ENCODE measurements around the gene TRIO.

The TRIO gene

DNA sequence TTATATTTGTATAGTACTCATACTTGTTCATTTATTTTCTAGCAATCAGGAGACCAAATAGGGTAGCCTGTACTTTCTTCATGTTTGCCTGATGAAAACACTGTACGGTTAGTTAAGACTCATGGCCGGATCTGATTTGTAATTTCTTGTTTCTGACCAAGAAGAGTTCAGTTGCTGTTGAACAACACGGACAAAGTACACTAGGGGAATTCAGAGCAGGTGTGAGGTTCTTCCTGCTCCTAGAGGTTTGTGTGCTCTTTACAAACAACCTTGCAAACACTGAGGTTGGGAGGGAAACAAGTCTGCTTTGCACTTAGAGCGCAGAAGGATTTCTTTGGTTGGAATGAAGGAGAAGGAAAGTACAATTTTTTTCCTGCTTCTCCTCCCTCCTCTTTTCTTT, 69.7 kb downstream of the TRIO start:
- no peak for DNase-seq

- no peak for DNase-seq
Measured at GRCh38 chr5:14213253-14213652, 70.1 kb downstream of the TRIO start.

DNA sequence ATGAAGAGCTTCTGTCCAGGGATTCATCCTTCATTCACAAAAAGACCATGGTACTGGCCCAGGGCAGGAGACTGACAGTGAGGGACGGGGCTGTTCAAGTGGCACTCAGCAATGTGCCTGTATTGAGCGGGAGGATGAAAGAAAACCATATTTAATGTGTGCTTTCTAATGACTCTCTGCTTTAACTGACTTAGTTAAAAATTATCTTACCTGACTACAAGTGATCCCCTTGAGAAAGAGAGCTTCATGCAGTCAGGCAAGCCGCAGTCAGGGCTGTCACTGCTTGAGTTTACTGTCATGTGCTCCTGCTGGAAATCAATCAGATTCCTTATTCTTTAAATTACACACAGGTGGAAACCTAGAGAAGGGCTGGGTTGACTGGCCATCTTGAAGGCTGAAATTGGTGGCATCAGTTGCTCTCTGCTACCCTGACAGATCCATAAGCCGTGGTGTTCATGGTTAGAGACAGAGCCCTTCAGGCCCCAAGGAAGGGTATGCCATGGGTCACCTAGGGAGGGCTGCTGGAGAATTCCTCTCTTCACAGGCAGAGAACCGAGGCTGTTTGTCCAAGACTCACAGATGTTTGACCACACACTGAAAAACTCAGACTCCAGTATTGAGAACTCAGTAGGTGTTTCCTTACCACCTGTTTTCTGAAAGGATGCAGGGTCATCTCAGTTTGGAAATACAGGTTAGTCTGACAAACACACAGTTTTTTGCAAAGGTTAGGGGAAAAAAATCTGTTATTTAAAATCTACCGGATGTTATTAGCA, 70.9 kb downstream of the TRIO start:
- DNase-seq = no peak

GRCh38 chr5:14215901-14216300, 72.8 kb downstream of the TRIO start:
- no peak for DNase-seq

DNA sequence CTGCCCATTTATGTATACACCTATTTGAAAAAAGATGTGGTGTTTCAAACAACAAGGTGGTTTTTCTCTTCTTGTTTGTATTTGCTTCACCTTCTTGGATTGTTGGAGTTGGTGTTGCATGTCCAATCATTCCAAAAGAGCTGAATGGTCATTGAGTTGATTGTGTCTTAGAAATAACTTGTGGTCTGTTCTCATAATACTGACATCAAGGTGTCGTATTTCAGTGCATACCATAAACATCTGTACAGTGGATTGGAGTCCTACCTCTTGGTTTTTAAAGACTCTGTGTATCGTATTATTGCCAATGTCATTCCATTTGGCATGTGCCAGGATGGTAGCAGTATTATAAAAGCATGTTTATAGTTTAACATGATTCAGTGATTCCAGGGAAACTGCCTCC, 73.2 kb downstream of the TRIO start:
- no peak for DNase-seq

- no peak for DNase-seq
Measured at GRCh38 chr5:14216902-14217301, 73.8 kb downstream of the TRIO start.

- no peak for DNase-seq
Measured at GRCh38 chr5:14217587-14217986, 74.4 kb downstream of the TRIO start.

GRCh38 chr5:14218011-14218410, 74.9 kb downstream of the TRIO start:
- DNase-seq = no peak

DNA sequence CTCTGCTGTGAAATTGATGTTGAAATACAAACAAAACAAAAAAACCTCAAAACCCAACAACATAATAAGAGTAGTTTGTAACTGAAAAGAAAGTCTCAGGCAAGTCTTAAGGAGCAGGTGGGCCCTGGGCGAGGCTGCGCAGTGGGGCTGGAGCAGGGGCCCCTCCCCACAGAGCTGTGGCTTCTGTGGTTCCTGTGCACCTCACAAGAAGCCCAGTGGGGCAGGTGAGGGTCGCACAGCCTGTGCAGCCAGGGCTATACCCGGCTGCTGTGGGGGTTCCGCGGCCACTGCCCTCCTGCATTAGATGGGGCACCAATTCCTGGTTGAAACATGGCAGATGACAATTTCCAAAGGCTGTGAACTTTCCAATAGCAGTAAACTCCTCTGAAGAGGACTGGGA, 75.3 kb downstream of the TRIO start:
- no peak for DNase-seq

GRCh38 chr5:14218897-14219573, 75.9 kb downstream of the TRIO start:
- no peak for DNase-seq

DNA sequence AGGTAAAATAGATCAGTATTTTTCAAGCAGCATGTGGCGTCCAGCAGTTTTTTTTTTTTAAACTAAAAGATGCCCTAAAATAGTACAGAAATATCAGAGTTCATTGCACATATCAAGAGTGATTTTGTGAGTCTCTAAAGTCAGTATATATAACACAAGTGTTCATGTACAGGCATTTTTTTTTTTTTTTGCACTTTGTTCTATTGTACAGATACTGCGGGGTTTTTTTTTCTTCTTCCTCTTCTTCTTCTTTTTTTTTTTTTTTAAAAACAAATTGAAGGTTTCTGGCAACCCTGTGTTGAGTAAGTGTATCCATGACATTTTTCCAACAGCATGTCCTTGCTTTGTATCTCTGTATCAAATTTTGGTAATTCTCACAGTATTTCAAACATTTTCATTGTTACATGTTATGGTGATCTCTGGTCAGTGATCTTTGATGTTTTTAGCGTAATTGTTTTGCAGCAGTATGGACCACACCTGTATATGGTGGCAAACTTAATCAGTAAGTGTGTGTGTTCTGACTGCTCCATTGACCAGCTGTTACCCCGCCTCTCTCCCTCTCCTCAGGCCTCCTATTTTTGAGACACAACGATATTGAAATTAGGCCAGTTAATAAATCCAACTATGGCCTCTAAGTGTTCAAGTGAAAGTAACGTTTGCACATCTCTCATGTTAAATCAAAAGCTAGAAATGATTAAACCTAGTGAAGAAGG, 76.8 kb downstream of the TRIO start:
- DNase-seq = no peak

- no peak for DNase-seq
Measured at GRCh38 chr5:14220642-14221041, 77.5 kb downstream of the TRIO start.

- no peak for DNase-seq
Measured at GRCh38 chr5:14221732-14222131, 78.6 kb downstream of the TRIO start.

GRCh38 chr5:14222206-14222605, 79.1 kb downstream of the TRIO start:
- DNase-seq = no peak

DNA sequence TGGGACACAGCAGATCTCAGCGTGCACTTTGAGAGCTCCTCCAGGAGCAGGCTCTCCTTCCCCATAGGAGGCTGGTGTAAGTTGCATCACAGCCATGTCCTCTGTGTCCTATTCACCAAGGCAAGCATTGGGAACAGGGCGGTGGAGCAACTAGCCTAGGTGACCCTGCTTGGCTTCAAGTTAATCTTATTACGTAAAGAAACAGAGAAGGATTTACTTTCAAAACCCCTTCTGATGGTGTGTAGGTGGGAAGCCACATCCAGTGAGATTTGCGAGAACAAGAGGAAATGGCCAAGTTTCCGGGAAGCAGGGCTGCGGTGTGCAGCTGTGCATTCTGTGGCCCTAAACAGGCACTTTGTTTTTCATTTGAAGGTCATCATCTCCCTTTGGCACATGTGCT, 80.2 kb downstream of the TRIO start:
- no peak for DNase-seq

- no peak for DNase-seq
Measured at GRCh38 chr5:14225173-14225834, 82.2 kb downstream of the TRIO start.

GRCh38 chr5:14226149-14226548, 83.0 kb downstream of the TRIO start:
- DNase-seq = no peak

DNA sequence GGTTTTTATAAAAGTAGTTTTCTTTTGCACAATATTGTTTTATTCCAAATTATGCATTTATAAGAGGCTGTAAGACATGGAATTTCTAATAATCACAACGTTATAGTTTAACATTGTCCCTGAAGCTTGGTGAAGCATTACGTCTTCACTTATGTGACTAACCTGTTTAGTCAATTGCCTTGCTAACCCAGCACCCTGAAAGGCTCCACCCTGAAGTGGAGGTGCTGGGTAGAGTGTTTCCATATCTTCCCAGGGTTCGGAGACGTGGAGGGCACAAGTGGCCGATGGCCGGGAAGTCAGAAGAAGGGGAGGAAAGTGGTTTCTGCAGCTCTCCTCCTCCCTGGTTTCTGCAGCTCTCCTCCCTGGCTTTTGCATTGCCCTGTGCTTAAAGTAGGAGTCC, 83.4 kb downstream of the TRIO start:
- DNase-seq = no peak

DNA sequence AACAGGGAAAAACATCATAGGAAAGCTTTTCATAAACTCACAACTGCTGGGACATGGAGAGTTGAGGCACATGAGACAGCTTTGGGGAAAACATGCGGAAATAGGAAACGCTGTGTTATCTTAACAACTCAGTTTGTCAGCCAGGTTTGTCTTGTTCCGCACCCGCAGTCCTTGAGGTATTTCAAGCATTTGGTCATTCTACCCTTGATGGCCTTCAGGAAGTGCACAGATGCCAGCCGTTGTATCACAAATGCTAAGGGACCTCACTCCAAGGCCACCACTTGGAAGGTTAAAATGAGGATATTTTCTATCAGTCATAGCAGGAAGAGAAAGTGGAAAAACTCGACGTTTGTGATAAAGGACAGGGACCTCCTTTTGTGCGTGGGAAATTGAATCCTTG, 83.8 kb downstream of the TRIO start:
- DNase-seq = no peak

DNA sequence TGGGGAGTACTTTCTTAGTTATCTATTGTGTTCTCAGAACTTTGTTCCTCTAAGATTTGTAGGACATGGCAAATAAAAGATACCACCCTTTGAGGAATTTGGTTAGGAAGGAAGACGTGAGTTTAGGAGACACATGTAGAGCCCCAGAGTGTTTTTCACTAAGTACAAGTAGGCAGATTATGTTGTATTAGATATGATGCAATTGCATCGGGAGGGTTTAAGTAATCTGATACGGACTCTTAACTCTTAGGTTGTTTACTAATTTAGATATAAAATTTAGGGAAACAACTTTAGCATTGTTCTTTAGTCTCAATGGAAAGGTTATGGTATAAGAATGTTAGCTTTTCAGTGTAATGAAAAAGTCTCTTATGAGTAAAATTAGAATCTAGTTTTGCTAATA, 84.4 kb downstream of the TRIO start:
- DNase-seq = no peak

DNA sequence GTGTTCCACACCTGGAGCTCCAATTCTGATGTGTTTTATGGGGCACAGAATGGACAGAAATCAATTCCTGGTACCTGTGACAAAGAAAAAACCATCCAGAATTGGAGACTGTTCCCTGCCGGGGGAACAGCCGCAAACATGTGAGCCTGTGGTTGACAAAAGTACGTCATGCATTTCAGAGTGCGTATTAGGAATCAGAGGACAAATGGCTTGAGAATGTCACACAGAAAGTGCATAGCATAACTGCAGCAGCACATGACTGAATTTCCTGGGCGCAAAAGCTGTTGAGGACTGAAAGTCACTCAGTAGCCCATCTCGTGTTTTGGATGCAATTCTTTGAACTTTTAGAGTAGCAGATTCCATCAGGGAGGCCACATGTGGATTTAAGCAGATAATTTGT, 85.1 kb downstream of the TRIO start:
- no peak for DNase-seq

DNA sequence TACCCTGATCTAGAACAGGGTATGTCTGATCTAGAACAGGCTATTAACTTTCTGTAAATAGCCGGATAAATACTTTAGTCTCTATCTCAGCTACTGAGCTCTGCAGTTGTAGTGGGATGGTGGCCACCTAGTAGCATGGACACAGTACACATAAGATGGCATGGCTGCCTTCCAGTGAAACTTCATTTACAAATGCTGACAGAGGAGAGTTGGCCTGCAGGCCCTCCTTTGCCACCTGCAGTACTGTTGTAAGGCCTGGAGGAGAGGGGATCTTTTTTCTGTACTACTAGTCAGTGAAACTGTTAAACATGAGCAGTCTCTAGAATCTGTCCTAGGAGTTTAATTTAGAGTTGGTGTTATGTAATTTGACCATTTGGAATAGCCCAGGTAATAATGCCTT, 86.0 kb downstream of the TRIO start:
- DNase-seq = no peak

- no peak for DNase-seq
Measured at GRCh38 chr5:14229734-14230133, 86.6 kb downstream of the TRIO start.

DNA sequence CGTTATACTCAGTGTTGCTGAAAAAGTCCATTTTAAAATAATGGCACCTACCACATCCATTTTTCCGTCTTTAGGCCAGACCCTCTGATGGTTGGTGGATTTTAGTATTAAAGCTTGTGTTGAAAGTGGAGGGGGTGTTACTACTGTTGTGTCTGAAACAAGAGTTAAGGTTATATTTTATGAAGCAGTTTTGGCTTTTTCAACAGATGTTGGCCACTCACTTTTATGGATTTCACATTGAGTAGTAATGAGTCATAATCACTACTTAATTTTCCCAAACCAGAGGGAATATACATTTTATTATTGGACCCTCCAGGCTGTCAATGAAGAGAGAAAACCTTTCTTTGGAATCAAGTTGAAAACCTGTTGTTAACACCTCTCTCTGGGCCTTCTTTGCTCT, 88.0 kb downstream of the TRIO start:
- DNase-seq = no peak
